Activated naive CD8-positive, alpha-beta T cell treated with anti-CD3 and anti-CD28 coated beads, Interleukin-2, amount 10 ng/mL, durations not matched to agents 7 days and 5 days (primary cell): ENCODE data around the gene ALDH1L1. TPM values are rescaled to one million over a fixed set of nuclear protein-coding genes. Genes with fewer than 3 reads are reported as not detected.

ENCODE experiments used
- ATAC-seq: fragments of 150-1000 bp; cut with Tn5 transposase; one replicate; pipeline ENCODE4 v1.10.0; 2021; ENCODE audit warnings: low read depth, moderate library complexity
- POLR2A ChIA-PET: fragments of 350-600 bp; sonication (Branson Sonifier 250); formaldehyde crosslinking; loops from one replicate; lab custom pipeline; 2021; ENCODE audit warnings: antibody characterized with exemption; lab: Charles Lee
- DNase-seq: peaks from one replicate; pipeline ENCODE4 v3.0.0; 2021
- H3K27ac Mint-ChIP-seq: one replicate; pipeline ENCODE4 v1.8.0; 2022; ENCODE audit warnings: mild to moderate bottlenecking, mixed read lengths
- H3K27me3 Mint-ChIP-seq: one replicate; pipeline ENCODE4 v1.8.0; 2022; ENCODE audit warnings: mild to moderate bottlenecking, moderate library complexity, mixed read lengths
- H3K36me3 Mint-ChIP-seq: one replicate; pipeline ENCODE4 v1.8.0; 2021; ENCODE audit warnings: mild to moderate bottlenecking, mixed read lengths
- H3K4me1 Mint-ChIP-seq: one replicate; pipeline ENCODE4 v1.8.0; 2021; ENCODE audit warnings: mixed read lengths
- H3K4me3 Mint-ChIP-seq: one replicate; pipeline ENCODE4 v1.8.0; 2022; ENCODE audit warnings: mild to moderate bottlenecking, moderate library complexity, mixed read lengths
- H3K9me3 Mint-ChIP-seq: one replicate; pipeline ENCODE4 v1.8.0; 2021; ENCODE audit warnings: mixed read lengths
- total RNA-seq, 2 experiments: library from RNA; stranded (reverse); gene quantifications; one replicate each; pipeline ENCODE4 v1.2.3, GENCODE V29; 2021

Gene ALDH1L1
- not detected for total RNA-seq

DNA sequence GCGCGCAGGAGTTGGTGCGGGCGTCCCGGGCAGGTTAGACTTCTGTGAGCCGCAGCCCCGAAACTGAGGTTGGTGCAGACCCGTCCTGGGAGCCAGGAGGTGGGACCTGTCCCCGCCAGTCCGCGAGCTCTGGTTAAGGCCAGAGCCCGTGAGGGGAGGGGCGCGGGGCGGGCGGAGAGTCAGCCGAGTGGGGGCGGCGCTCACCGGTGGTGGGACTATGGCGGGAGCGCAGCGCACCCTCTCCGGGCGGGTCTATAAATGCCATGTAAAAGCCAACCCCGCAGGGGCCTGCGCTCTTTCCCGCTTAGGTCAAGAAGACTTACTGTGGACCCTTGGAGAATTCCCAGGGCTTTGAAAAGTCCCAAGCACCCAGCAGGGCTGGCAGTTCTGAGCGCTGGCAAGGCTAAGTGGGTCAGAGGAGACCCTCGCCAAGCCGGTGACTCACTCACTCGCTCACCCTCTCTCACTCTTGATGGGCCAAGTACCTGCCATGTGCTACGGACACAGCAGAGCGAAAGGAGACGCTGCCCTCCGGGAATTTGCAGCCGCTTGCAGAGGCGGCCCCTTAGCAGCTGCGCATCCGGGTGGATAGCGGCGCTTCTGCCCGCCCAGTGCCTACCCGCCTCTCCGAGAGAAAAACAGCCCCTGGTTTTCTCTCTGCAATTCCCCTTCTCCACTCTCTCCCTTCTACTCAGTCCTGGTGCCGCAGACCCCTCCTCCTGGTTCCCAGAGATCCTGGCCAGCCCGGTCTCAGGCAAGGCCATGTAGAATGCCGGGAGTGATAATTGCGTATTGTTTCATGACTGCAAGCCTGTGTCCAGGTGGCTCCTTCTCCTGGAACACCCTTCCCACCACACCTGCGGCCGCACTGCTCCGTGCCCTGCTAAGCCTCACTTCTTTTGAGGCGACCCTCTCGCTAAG lies at the start of gene ALDH1L1:
TSS of gene ALDH1L1 (minus strand) at position 110 of the 921 bp plus-strand sequence. CDS start 19,607 bp downstream, outside the sequence.
- ATAC-seq: no peak
- no peaks in the 10 kb centered on the region for H3K9me3 Mint-ChIP-seq
- no peak within 1 kb of the TSS for H3K4me3 Mint-ChIP-seq
- POLR2A ChIA-PET: no interaction called here
- no peak for DNase-seq
- no peaks in the 10 kb centered on the region for H3K36me3 Mint-ChIP-seq
- H3K4me1 Mint-ChIP-seq: peaks cover 1% of the 10 kb centered on the region
- no peak within 1 kb of the TSS for H3K27ac Mint-ChIP-seq
- H3K27me3 Mint-ChIP-seq: peaks cover 55% of the 10 kb centered on the region

DNA sequence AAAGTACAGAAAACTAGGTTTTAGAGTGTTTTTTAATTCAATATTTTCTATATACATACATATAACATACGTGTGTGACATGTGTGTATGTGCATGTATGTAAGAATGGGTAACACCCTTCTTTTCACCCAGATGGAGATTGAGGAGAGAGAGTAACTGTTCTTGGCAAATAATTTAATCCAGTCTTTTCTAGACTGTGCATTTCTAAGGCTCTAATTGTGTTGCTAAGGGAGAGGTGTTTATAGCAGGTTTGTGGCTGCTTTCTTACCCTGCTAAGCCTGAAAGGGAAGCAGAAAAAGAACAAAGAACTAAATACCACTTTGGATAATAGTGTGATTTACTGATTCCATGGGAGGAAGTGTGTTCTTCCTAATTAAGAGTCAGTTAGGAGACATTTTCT lies 46.0 kb upstream of the ALDH1L1 start:
- H3K36me3 Mint-ChIP-seq: no peaks in the 10 kb centered on the region

DNA sequence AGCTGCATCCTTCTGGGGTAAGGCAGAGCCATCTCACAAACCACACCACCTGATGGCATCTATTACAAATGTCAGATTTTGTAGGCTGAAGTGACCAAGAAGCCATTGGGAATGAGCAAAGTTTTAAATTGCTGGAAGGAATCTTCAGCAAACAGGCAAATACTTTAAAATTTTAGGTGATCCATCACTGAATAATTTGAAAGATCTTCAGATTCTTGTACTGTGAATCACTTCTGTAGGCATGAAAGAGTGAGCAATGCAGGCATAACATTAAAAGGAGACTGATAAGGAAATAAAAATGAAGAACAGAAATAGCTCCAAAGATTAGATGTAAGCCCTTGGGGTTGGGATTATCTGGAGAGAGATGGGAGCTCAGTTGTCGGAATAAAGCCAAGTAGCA lies 36.0 kb upstream of the ALDH1L1 start:
- no peak overlapping the region for H3K27ac Mint-ChIP-seq
- no peak for DNase-seq
- H3K36me3 Mint-ChIP-seq: no peaks in the 10 kb centered on the region
- peaks cover 70% of the 10 kb centered on the region for H3K27me3 Mint-ChIP-seq
- H3K4me3 Mint-ChIP-seq: no peak overlapping the region
- no peaks in the 10 kb centered on the region for H3K9me3 Mint-ChIP-seq
- POLR2A ChIA-PET: no interaction called here
- no peaks in the 10 kb centered on the region for H3K4me1 Mint-ChIP-seq
- ATAC-seq: no peak

More for the DNA sequence above, 46.0 kb upstream of the ALDH1L1 start:
- ATAC-seq (no peak), DNase-seq (no peak)
- Mint-ChIP-seq H3K27me3 (peaks cover 41% of the 10 kb centered on the region), H3K9me3 (peaks cover 2% of the 10 kb centered on the region), H3K27ac (no peak overlapping the region), H3K4me1 (no peaks in the 10 kb centered on the region), H3K4me3 (no peak overlapping the region)
- POLR2A ChIA-PET: no interaction called here

DNA sequence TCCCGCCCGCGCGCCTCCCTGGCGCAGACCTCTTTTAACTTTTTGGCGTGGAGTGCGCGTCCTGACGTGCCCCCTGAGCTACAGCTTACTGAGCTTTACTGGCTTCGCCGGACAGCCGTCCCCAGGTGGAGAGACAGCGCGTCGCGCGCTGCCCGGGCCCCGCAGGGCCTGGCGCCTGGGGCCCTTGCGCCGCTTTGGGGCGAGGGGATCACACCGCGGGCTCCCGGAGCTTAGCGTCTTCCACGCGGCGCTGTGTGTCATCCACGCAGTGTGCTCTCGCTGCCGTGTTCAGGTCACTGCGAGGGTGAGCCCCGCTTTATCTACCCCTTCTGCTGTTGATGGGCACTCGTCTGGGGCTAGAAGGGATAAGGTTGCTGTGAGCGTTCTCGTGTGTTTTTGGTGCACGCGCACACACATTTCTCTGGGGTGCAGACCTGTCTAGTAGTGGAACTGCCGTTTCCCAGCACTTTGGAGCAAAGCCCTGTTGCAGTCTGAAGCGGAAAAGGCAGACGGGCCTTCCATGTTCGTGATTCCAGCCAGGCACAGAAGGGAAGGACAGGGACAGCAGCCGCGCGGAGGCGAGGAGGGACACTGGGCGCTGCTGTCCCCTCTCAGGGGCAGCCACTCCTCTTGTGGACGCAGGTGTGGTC lies 33.1 kb upstream of the ALDH1L1 start:
- H3K36me3 Mint-ChIP-seq: no peaks in the 10 kb centered on the region
- ATAC-seq (no peak), DNase-seq (no peak)
- POLR2A ChIA-PET: no interaction called here
- H3K4me3 Mint-ChIP-seq: no peak overlapping the region
- H3K9me3 Mint-ChIP-seq: no peaks in the 10 kb centered on the region
- H3K27ac Mint-ChIP-seq: no peak overlapping the region
- peaks cover 60% of the 10 kb centered on the region for H3K27me3 Mint-ChIP-seq
- no peaks in the 10 kb centered on the region for H3K4me1 Mint-ChIP-seq

DNA sequence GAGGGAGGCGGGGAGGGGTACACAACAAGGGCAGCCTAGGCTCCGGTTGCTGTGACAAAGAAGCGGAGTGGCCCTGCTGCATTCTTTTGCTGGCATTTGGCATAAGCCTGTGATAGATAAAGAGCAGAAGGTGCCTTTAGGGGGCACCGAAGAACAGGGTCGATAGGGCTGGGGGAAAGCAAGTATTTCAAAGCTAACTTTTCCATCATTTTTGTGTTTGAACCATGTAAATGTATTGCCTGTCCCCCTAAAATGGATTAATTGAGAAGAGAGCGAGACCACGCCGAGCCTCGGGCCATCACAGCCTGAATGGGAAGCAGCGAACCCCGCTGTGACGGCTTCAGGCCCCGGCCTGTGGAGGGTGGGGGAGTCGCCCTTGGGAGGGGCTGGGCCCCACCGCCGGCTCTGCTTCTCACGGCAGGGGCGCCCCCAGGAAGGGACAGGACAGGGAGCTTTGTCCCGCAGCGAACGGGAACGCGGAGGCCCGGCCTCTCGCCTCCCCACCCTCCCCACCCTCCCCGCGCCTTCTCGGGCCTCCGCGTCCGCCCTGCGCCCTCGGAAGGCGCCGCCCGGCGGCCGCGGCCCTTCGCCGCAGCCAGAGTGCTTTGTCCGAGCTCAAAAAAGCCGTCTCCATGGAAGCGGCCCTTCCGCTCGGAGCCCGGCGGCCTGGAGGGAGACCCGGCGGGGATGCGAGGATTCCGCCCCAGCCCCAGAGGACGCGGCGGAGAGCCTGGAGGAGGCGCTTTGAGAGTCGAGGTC lies 32.4 kb upstream of the ALDH1L1 start:
- H3K9me3 Mint-ChIP-seq: no peaks in the 10 kb centered on the region
- no peaks in the 10 kb centered on the region for H3K4me1 Mint-ChIP-seq
- no peaks in the 10 kb centered on the region for H3K36me3 Mint-ChIP-seq
- peak overlapping the region; percentile 74 for H3K4me3 Mint-ChIP-seq
- no peak overlapping the region for H3K27ac Mint-ChIP-seq
- H3K27me3 Mint-ChIP-seq: peaks cover 55% of the 10 kb centered on the region
- POLR2A ChIA-PET: no interaction called here
- ATAC-seq: no peak
- DNase-seq: no peak

DNA sequence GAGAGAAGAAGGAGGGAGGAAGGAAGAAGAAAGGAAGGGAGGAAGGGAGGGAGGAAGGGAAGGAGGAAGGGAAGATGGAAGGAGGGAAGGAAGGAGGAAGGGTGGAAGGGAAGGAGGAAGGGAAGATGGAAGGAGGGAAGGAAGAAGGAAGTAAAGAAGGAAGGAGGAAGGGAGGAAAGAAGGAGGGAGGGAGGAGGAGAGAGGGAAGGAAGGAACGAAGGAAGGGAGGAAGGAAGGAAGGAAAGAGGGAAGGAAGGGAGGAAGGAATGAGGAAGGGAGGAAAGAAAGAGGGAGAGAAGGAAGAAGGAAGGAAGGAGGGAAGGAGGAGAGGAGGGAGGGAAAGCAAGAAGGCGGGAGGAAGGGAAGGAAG lies 31.8 kb upstream of the ALDH1L1 start:
- peaks cover 50% of the 10 kb centered on the region for H3K27me3 Mint-ChIP-seq
- H3K36me3 Mint-ChIP-seq: no peaks in the 10 kb centered on the region

DNA sequence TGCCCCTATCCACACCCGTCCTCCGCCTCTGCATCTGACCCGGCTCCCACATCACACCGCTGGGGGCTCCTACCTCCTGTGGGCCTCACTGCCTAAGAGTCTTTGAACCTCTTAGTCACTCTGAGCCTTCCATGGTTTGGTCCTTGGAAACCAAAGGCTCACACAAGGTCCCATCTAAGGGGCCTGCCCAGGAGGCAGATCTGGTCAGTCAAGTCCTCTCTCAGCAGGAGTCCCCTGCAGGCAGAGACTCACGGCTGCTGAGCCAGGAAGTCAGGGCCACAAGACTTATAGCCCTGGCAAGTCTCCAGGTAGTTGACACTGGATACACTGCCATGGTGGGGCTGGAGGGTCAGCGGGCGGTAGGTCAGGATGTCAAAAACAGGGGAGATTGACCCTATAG lies 31.2 kb upstream of the ALDH1L1 start:
- H3K4me1 Mint-ChIP-seq: no peaks in the 10 kb centered on the region
- H3K36me3 Mint-ChIP-seq: no peaks in the 10 kb centered on the region
- no peak overlapping the region for H3K4me3 Mint-ChIP-seq
- DNase-seq (no peak), ATAC-seq (no peak)
- POLR2A ChIA-PET: no interaction called here
- H3K9me3 Mint-ChIP-seq: no peaks in the 10 kb centered on the region
- H3K27ac Mint-ChIP-seq: no peak overlapping the region
- peaks cover 43% of the 10 kb centered on the region for H3K27me3 Mint-ChIP-seq

More for the DNA sequence above, 31.8 kb upstream of the ALDH1L1 start:
- ATAC-seq: no peak
- POLR2A ChIA-PET: no interaction called here
- Mint-ChIP-seq H3K9me3 (no peaks in the 10 kb centered on the region), H3K4me3 (no peak overlapping the region), H3K4me1 (no peaks in the 10 kb centered on the region), H3K27ac (no peak overlapping the region)
- DNase-seq: no peak

DNA sequence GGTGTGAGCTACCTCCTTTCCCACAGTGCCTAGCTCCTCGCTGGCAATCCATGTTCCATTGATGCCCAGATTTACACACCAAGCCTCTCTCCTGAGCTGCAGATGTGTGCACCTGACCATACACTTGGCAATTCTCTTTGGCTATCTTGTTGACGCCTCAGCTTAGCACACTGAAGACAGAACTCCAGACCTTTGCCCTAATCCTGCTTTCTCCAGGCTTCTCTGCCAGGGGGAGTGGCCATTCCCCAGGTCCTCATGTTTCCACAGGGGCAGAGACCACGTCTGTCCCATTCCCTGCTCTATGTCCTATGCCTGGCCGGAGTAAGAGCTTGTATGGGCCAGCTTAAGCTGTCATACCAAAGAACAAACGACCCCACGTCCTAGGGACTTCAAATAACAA lies 30.2 kb upstream of the ALDH1L1 start:
- DNase-seq (no peak), ATAC-seq (no peak)
- Mint-ChIP-seq H3K4me3 (no peak overlapping the region), H3K4me1 (no peaks in the 10 kb centered on the region), H3K36me3 (no peaks in the 10 kb centered on the region), H3K9me3 (no peaks in the 10 kb centered on the region), H3K27ac (no peak overlapping the region), H3K27me3 (peaks cover 41% of the 10 kb centered on the region)
- POLR2A ChIA-PET: no interaction called here

DNA sequence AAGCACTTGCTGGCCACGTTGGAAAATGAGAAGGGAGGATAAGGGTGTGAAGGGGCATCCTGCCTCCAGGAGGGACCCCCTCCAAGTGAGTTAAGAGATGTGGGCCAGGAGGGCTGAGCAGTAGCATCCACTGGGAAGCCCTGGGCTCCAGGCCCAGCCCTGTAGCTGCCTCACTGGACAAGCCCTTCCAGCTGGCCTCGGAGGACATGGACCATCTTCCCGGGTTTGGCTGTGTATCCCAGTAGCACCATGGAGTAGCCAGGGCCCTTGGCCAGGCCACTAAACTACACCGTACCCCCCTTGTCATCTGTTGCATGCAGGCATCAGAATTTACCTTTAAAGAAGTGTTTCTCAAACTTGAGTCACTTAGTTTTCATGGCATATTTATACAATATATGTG lies 29.4 kb upstream of the ALDH1L1 start:
- H3K9me3 Mint-ChIP-seq: no peaks in the 10 kb centered on the region
- DNase-seq: no peak
- no peak overlapping the region for H3K4me3 Mint-ChIP-seq
- H3K27ac Mint-ChIP-seq: no peak overlapping the region
- no peaks in the 10 kb centered on the region for H3K4me1 Mint-ChIP-seq
- POLR2A ChIA-PET: no interaction called here
- no peak for ATAC-seq
- peaks cover 35% of the 10 kb centered on the region for H3K27me3 Mint-ChIP-seq
- H3K36me3 Mint-ChIP-seq: no peaks in the 10 kb centered on the region

DNA sequence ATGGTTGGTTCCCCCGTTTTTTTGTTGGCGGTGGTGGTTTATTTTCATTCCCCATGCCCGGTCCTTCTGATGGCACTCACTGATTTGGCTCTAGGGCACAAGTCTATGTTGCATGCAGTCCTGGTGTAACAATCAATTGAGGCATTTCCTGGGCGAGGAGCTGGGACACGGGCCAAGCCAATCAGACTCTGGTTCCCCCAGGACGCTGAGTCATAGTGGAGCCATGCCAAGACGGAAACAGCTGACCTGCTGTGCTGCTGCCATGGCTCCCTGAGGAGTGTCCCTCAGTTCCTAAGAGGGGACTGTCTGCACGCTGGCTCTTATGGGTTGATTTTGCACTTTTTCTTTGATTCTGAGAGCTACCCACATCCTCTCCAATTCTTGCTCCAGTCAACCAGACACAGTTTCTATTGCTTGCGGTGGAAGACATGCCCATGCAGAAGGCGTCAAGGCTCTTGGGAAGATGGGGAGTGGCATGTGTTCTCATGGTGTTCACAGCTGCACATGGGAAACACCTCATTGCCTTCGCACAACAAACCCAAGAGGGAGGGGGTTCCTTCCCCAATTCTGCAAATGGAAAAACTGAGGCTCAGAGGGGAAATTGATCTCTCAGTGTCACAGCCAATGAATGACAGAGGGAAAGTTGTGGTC lies 28.3 kb upstream of the ALDH1L1 start:
- H3K4me1 Mint-ChIP-seq: no peaks in the 10 kb centered on the region
- no peaks in the 10 kb centered on the region for H3K36me3 Mint-ChIP-seq
- DNase-seq (no peak), ATAC-seq (no peak)
- no peak overlapping the region for H3K27ac Mint-ChIP-seq
- POLR2A ChIA-PET: no interaction called here
- no peak overlapping the region for H3K4me3 Mint-ChIP-seq
- peaks cover 27% of the 10 kb centered on the region for H3K27me3 Mint-ChIP-seq
- no peaks in the 10 kb centered on the region for H3K9me3 Mint-ChIP-seq

DNA sequence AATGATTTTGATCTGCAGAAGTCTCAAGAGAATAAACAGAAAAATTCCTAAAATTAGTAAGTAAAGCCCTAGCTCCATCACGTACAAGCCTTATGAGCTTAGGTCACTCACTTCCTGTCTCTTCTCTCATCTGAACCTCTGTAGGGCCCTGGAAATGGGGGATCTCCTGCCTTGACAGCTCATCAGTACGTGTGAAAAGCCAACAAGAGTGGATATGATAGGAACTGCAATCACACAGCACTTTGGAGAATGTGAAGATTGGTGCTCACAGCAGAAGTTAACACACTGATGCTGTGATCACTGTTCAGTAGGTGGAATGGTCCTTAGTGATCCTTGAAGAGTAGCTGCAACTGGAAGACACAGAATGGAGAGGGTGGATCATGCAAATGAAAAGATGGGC lies 27.8 kb upstream of the ALDH1L1 start:
- H3K9me3 Mint-ChIP-seq: no peaks in the 10 kb centered on the region
- H3K27me3 Mint-ChIP-seq: peaks cover 23% of the 10 kb centered on the region
- POLR2A ChIA-PET: no interaction called here
- DNase-seq (no peak), ATAC-seq (no peak)
- no peak overlapping the region for H3K27ac Mint-ChIP-seq
- H3K4me3 Mint-ChIP-seq: no peak overlapping the region
- H3K36me3 Mint-ChIP-seq: no peaks in the 10 kb centered on the region
- H3K4me1 Mint-ChIP-seq: no peaks in the 10 kb centered on the region

DNA sequence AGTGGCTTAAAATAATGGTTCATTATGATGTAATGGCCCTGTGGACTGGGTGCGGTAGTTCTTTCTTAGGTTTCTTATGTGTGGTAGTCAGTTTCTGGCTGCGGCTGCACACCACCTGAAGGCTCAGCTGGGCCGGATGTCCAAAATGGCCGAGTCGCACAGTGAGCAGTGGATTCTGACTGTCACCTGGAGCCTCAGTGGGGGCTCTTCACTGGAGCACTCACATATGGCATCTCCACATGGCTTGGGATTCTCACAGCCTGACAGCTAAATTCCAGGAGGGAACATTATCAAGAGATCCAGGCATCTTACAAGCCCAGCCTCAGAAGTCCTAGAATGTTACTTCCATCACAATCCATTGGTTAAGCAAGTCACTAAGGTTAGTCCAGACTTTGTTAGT lies 26.8 kb upstream of the ALDH1L1 start:
- no peak for ATAC-seq
- POLR2A ChIA-PET: no interaction called here
- Mint-ChIP-seq H3K36me3 (no peaks in the 10 kb centered on the region), H3K4me1 (no peaks in the 10 kb centered on the region), H3K27ac (no peak overlapping the region), H3K27me3 (peaks cover 17% of the 10 kb centered on the region), H3K9me3 (no peaks in the 10 kb centered on the region), H3K4me3 (no peak overlapping the region)
- no peak for DNase-seq
